ENCODE results near the gene OR8B8.

GRCh38 chr11:124470561-124471227, 25.2 kb upstream of the OR8B8 start:
- TF ChIP-seq GATA2 (IDR thresholded peaks at IDR 0.05; ENCODE audit: low read depth, low read length) (no peak), GATA3 (IDR thresholded peaks at IDR 0.05; ENCODE audit: low read depth, low read length) (no peak)

Measured in SH-SY5Y (cell line).